A673 (cell line): ENCODE data around the gene GSTT4. TPM values are rescaled to one million over a fixed set of nuclear protein-coding genes. Genes with fewer than 3 reads are reported as not detected.
"Not testable (repeated sequence)": the region's sequence is repeated elsewhere in the genome, so short reads cannot be mapped to it uniquely, and the experiment has no call there.

ENCODE experiments used
- BruUV-seq: library from RNA; stranded (reverse); fragments of 400-500 nt; replicated peaks from 2 replicates; lab custom pipeline; 2021; lab: Mats Ljungman, UMichigan
- CTCF ChIA-PET: fragments of 300-600 bp; sonication (Branson Sonifier 250); formaldehyde crosslinking; loops from one replicate; lab custom pipeline; 2022; ENCODE audit warnings: antibody characterized with exemption; lab: Charles Lee
- POLR2A ChIA-PET: fragments of 300-600 bp; sonication (Branson Sonifier 250); formaldehyde crosslinking; loops from one replicate; lab custom pipeline; 2022; ENCODE audit warnings: antibody characterized with exemption; ENCODE audit not compliant: low non-redundant PET; lab: Charles Lee
- DNase-seq: peaks from one replicate; pipeline ENCODE4 v3.0.0-alpha.2; 2015; ENCODE audit warnings: low spot score
- H3K27ac ChIP-seq: fragments of 200-600 bp; sonication (generic); 2 replicates; pipeline ENCODE4 v1.5.1; 2016; ENCODE audit warnings: mixed run types, low read depth, mild to moderate bottlenecking, mixed read lengths, antibody characterized with exemption, low read length; ENCODE audit not compliant: poor library complexity, severe bottlenecking
- H3K27me3 ChIP-seq: fragments of 200-600 bp; sonication (generic); replicated peaks from 2 replicates; pipeline ENCODE4 v1.6.1; 2017; ENCODE audit warnings: mixed run types, low read depth, mild to moderate bottlenecking, mixed read lengths, antibody characterized with exemption, low read length; ENCODE audit not compliant: insufficient read depth, poor library complexity
- H3K36me3 ChIP-seq: fragments of 200-600 bp; sonication (generic); 2 replicates; pipeline ENCODE4 v1.6.1; 2016; ENCODE audit warnings: mixed run types, mild to moderate bottlenecking, mixed read lengths, antibody characterized with exemption, low read length; ENCODE audit not compliant: insufficient read depth, poor library complexity, severe bottlenecking
- H3K4me1 ChIP-seq: fragments of 200-600 bp; sonication (generic); 2 replicates; pipeline ENCODE4 v1.6.1; 2017; ENCODE audit warnings: mixed run types, mild to moderate bottlenecking, mixed read lengths, antibody characterized with exemption, low read length; ENCODE audit not compliant: insufficient read depth, poor library complexity, severe bottlenecking
- H3K4me3 ChIP-seq: fragments of 200-600 bp; sonication (generic); 2 replicates; pipeline ENCODE4 v1.5.1; 2016; ENCODE audit warnings: low read depth, mixed run types, mild to moderate bottlenecking, mixed read lengths, low read length; ENCODE audit not compliant: poor library complexity, severe bottlenecking
- H3K9me3 ChIP-seq: fragments of 200-600 bp; sonication (generic); 2 replicates; pipeline ENCODE4 v1.6.1; 2016; ENCODE audit warnings: mixed run types, low read depth, mild to moderate bottlenecking, mixed read lengths, antibody characterized with exemption, low read length; ENCODE audit not compliant: poor library complexity, severe bottlenecking
- CTCF ChIP-seq: fragments of 300-800, 200-600 bp; sonication (generic); conservative IDR thresholded peaks from 2 replicates; pipeline ENCODE4 v1.5.1; 2017; ENCODE audit warnings: low read depth, mild to moderate bottlenecking, antibody characterized with exemption, low read length, moderate library complexity, mixed read lengths
- EZH2 ChIP-seq: fragments of 200-600 bp; sonication (generic); IDR thresholded peaks from 2 replicates; pipeline ENCODE4 v1.6.1; 2017; ENCODE audit warnings: borderline replicate concordance, low read depth, mild to moderate bottlenecking, mixed read lengths, antibody characterized with exemption, low read length; ENCODE audit not compliant: poor library complexity, severe bottlenecking
- intact Hi-C: fragments of 100-400 bp; cut with micrococcal nuclease; formaldehyde crosslinking; loops from one replicate; pipeline ENCODE4 v1.10.0; 2022; ENCODE audit not compliant: unreplicated experiment
- total RNA-seq: library from RNA; stranded (reverse); gene quantifications from 2 replicates; pipeline ENCODE4 v1.2.3, GENCODE V29; 2021

GSTT4 gene
- total RNA-seq, 1 experiment from 2014 or later, result not detected

GRCh38 chr22:23970201-23970641 lies 35.0 kb downstream of the GSTT4 start:
- peaks cover 27% of the 10 kb centered on the region for H3K36me3 ChIP-seq
- intact Hi-C loops, result no loop called here
- DNase-seq, result no peak
- H3K27ac ChIP-seq, result no peak overlapping the region
- POLR2A ChIA-PET, result no interaction called here
- no peaks in the 10 kb centered on the region for H3K4me1 ChIP-seq
- CTCF ChIA-PET, result no interaction called here
- no peak overlapping the region for H3K4me3 ChIP-seq
- H3K27me3 ChIP-seq, result no peaks in the 10 kb centered on the region
- BruUV-seq, result no TSS peak
- no peaks in the 10 kb centered on the region for H3K9me3 ChIP-seq
- no peak for TF ChIP-seq EZH2
- no peak for TF ChIP-seq CTCF

GRCh38 chr22:23969071-23969470 lies 36.2 kb downstream of the GSTT4 start:
- Histone ChIP-seq H3K27ac (no peak overlapping the region), H3K27me3 (no peaks in the 10 kb centered on the region), H3K36me3 (peaks cover 27% of the 10 kb centered on the region), H3K9me3 (no peaks in the 10 kb centered on the region), H3K4me1 (no peaks in the 10 kb centered on the region), H3K4me3 (no peak overlapping the region)
- POLR2A ChIA-PET, result no interaction called here
- TF ChIP-seq CTCF (no peak), EZH2 (no peak)
- BruUV-seq, result no TSS peak
- intact Hi-C loops, result no loop called here
- DNase-seq, result no peak
- CTCF ChIA-PET, result no interaction called here

- BruUV-seq, H3K27me3 ChIP-seq, DNase-seq, H3K9me3 ChIP-seq, H3K4me3 ChIP-seq, intact Hi-C loops, POLR2A ChIA-PET, H3K4me1 ChIP-seq, CTCF ChIA-PET, H3K27ac ChIP-seq: not testable (repeated sequence)
- H3K36me3 ChIP-seq, result peaks cover 23% of the 10 kb centered on the region
Measured at GRCh38 chr22:23966568-23966967, 38.7 kb downstream of the GSTT4 start, which contains the start of gene DDTL. DDTL (plus strand) TSS chr22:23966888; CDS start chr22:23966915, 27 bp downstream.

- H3K36me3 ChIP-seq, result peaks cover 19% of the 10 kb centered on the region
- intact Hi-C loops, H3K9me3 ChIP-seq, H3K4me3 ChIP-seq, H3K27ac ChIP-seq, DNase-seq, POLR2A ChIA-PET, CTCF ChIA-PET, H3K4me1 ChIP-seq, H3K27me3 ChIP-seq, BruUV-seq: not testable (repeated sequence)
Measured at GRCh38 chr22:23966094-23966493, 39.2 kb downstream of the GSTT4 start.

GRCh38 chr22:23961084-23961771 lies 44.0 kb downstream of the GSTT4 start, which contains the start of gene GSTT2B:
GSTT2B (minus strand) TSS chr22:23961195; CDS start chr22:23961131, 64 bp downstream.
- BruUV-seq, H3K27me3 ChIP-seq, H3K4me3 ChIP-seq, H3K9me3 ChIP-seq, H3K36me3 ChIP-seq, H3K4me1 ChIP-seq, intact Hi-C loops, H3K27ac ChIP-seq, DNase-seq, CTCF ChIA-PET, POLR2A ChIA-PET: not testable (repeated sequence)
